Prostate gland (tissue), 2 donors: ENCODE measurements around the gene TBL1X.

Experiments
- POLR2AphosphoS5 ChIP-seq: sonication (generic); formaldehyde crosslinking; IDR thresholded peaks from one replicate; pipeline ENCODE4 v1.6.1; 2017; ENCODE audit warnings: antibody characterized with exemption
- TF ChIP-seq, protein P1 (sequence below), 4 experiments: fragments of 200-600 bp in 2 of 4; fragments of 450-650 bp in 2 of 4; sonication (generic) in 2 of 4; IDR thresholded peaks; 1 replicate in 3 of 4; 2 replicates in 1 of 4; pipeline ENCODE4 v1.5.1; 2016 to 2019; ENCODE audit warnings: antibody characterized with exemption in 4 of 4, mild to moderate bottlenecking in 2 of 4, moderate library complexity in 2 of 4

DNA sequence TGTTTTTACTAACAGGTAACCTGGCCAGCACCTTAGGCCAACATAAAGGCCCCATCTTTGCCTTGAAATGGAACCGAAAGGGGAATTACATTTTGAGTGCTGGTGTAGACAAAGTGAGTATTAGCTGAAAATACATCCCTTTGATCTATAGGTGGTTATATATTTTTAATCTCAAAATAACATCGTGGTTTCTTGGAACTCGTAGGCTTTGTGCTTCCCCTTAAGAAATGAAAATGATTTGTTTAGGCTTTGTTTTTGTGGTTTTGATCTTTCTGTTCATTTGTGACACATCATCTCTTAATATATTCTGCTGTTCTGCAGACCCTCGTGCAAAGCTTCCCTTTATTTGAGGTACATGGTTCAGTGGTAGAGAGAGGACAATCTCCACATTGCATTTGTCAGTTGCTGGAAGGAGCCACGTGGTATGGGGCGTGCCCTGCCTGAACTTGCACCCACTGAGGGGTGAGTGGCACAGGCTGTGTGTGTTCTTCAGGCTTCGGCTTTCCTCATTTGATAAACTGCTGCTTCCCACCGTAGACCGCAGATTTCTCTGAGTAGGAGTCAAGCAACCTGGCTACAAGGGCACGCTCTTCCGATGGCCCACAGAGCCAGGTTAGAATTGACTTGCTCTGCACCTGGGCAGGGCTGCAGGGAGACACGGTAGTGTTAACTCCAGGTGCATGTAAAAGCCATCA, 228.6 kb downstream of the TBL1X start:
- TF ChIP-seq, protein P1, sequence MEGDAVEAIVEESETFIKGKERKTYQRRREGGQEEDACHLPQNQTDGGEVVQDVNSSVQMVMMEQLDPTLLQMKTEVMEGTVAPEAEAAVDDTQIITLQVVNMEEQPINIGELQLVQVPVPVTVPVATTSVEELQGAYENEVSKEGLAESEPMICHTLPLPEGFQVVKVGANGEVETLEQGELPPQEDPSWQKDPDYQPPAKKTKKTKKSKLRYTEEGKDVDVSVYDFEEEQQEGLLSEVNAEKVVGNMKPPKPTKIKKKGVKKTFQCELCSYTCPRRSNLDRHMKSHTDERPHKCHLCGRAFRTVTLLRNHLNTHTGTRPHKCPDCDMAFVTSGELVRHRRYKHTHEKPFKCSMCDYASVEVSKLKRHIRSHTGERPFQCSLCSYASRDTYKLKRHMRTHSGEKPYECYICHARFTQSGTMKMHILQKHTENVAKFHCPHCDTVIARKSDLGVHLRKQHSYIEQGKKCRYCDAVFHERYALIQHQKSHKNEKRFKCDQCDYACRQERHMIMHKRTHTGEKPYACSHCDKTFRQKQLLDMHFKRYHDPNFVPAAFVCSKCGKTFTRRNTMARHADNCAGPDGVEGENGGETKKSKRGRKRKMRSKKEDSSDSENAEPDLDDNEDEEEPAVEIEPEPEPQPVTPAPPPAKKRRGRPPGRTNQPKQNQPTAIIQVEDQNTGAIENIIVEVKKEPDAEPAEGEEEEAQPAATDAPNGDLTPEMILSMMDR (IDR thresholded peaks at IDR 0.05), result no peak
- no peak for TF ChIP-seq POLR2AphosphoS5
